HG03432 (cell line): ENCODE measurements around the gene SPRR3.
"Not testable (repeated sequence)": the region's sequence is repeated elsewhere in the genome, so short reads cannot be mapped to it uniquely, and the experiment has no call there.

Source experiments
- ATAC-seq: cut with Tn5 transposase; IDR thresholded peaks from one replicate; pipeline ENCODE4 v1.9.1; 2021; ENCODE audit warnings: mild to moderate bottlenecking, moderate library complexity; ENCODE audit not compliant: unreplicated experiment

The SPRR3 gene

DNA sequence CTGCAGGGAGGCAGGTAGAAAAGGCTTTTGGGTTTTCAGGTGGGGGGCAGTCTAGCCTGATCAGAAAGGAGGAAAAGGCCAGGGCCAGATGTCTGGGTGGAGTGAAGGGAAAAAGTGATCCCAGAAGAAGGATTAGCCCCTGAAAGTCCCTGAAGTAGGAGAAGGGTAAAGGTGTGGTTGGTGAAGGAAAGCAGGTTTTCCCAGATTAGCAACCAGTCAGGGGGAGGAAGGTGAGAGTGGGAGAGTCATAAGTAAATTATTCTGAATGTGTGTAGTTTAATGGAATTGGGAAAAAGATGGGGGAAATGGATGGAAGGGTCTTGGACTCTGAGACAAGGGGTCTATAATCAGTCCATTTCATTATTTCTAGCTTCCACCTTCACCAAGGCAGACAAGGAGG, 18.3 kb upstream of the SPRR3 start:
- no peak for ATAC-seq

DNA sequence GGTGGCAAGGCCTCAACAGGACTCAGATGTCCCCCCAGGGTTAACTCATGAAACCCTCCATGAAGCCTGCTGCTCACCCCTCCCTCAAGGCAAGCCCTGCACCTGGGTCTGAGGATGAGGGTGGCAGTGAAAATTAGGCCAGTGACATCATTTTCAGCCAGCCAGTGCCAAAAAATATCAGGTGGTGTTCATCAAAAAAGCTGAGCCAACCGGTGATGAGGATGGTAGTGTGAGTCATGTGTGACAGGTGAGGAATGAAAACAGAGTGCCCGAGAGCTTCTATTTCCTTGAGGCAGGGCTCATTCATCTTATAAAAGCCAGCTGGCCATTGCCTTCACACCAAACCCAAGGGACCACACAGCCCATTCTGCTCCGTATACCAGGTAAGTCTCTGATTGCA, 17.8 kb upstream of the SPRR3 start, which contains the start of gene SPRR1A:
SPRR1A (plus strand) TSS at position 339 of the 400 bp plus-strand sequence. CDS start 1,150 bp downstream, outside the sequence.
- no peak for ATAC-seq

DNA sequence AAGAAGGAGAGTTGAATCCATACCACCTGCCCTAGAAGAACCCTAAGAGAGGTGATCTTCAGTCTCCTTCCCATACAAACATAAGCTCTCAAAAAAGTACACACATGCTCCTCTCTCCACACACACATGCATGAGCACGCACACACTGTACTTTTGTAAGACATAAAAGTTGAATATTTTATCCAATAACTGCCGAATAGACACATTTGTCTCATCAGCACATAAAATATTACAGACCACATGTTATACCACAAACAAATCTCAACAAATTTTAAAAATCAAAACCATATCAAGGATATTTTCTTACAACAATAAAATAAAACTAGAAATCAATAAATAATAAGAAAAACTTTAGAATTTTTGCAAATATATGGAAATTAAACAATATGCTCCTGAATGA, 15.0 kb upstream of the SPRR3 start:
- no peak for ATAC-seq

DNA sequence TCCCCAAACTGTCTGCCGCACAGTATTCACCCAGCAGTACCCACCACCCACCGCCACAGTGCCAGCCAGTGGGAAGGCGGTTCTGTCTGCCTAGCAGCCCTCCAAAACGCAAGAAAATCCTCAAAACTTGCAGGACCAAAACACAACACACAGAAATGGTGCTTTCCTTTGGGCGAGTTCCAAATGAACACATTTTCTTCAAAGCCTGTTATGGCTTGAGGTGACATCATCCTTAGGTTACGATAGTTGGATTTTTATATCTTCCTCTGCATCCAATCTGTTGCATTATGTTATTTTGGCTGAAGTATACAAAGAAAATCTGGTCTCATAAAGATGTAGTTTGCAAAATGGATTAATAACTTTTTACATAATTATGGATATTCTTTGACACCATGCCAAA, 8.4 kb upstream of the SPRR3 start:
- ATAC-seq = no peak

DNA sequence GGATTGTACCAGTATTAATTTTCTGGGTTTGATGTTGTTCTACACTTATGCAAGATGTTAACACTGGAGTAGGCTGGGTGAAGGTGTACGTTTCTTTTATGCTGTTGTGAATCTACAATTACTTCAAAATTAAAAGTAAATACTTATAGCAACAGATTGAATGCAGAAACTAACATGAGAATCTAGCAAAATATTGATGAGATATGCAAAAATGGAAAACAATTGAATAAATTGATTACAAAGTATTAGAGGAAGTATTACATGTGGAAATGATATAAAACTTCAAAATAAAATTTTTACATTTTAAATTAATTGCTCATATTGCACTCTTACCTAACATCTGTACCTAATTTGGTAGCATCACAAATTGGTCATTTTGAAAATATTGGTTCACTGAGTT, 5.7 kb upstream of the SPRR3 start:
- no peak for ATAC-seq

DNA sequence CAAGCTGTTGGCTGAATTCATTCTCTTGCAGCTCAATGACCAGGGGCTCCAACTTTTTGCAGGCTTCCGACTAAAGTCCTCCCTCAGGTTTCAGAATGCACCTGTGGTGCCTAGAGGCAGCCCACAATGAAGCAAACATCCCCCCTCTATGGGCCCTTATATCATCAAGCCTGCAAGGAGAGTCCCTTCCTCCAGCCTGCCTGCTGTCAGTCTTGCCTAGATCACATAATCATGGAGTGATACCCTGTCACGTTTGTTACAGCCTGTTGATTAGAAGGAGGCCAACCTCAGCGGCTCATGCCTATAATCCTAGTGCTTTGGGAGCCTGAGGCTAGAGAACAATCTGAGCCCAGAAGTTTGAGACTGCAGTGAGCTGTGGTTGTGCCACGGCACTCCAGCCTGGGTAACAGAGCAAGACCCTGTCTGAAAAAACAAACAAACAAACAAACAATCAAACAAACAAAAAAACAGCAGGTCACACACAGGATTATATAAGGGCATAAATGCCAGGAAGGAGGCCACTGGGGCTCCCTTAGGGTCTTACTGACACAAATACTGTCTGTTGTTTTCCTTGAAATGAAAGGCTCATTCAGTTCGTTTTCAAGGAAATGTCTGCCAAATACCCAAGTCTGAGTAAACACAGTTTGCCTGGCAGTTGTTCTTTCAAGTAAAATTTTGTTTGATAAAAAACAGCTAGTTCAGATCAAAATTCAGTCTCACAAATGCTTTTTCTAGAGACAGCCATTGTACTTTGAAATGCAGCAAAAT, 4.7 kb upstream of the SPRR3 start:
- no peak for ATAC-seq

DNA sequence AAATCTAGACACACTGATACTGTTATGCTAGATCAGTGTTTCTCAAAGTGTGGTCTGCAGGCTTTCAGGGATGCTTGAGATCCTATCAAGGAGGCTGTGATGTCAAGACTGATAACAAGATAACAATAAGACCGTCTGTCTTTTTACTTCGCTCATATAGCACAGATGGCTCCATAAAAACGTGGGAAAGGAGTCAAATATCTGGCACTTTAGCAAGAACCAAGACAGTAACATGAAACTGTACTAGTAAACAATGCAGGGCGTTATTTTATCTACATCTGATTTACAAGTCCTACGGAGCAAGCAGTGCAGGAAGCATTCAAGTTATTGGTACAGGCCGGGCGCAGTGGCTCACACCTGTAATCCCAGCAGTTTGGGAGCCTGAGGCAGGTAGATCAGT, 3.6 kb upstream of the SPRR3 start:
- no peak for ATAC-seq

DNA sequence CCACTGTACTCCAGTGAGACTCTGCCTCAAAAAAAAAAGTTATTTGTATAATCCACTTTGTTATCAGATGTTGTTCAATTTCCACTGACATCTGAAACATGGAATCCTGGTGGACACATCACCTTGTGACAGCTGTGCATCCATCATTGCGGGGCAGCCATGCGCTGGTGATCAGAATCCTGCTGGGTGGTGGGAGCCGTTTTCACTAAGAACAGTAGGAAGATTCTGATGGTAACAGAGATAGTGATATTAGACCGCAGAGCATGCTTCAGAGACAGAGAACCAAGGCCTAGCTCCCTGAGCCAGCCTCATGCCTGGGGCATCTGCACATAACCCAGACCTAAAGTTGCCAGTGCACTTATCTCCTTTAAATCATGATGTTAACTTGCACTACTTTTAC, 3.1 kb upstream of the SPRR3 start:
- no peak for ATAC-seq

DNA sequence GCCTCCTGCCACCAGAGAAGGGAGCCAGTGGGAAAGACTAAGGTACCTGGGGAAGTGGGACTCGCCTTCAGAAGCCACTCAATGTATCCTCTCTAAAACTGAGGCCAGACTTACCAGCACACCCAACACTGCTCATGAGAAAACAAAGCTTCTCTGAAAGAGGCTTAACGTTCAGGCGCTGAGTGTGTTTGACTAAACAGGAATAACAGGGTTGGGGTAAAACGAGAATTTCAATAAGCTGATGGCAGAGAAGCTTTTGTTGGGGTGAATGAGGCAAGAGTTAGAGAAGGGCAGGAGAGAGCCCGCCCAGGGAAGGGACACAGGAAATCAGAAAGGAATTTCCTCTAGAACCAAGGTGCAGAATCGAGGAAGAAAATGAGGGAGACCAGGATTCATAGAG, 1.7 kb upstream of the SPRR3 start:
- no peak for ATAC-seq

DNA sequence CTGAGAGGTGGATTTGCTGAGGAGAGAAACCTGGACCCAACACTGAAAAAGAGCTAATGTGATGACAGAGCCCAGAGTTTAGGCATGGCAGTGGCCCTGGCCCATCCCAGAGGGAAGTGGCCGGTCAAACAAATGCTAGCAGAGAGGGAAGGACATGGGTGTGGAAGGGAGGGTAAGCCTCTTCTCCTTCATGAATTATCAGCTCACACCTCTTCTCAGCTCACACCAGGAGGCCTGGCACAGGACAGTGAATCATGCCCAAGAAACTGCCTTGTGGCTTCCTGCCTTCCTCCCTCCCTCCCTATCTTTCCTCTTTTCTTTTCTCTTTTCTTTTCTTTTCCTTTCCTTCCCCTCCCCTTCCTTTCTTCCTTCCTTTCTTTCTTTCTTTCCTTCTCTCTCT, 1.3 kb upstream of the SPRR3 start:
- ATAC-seq = no peak

DNA sequence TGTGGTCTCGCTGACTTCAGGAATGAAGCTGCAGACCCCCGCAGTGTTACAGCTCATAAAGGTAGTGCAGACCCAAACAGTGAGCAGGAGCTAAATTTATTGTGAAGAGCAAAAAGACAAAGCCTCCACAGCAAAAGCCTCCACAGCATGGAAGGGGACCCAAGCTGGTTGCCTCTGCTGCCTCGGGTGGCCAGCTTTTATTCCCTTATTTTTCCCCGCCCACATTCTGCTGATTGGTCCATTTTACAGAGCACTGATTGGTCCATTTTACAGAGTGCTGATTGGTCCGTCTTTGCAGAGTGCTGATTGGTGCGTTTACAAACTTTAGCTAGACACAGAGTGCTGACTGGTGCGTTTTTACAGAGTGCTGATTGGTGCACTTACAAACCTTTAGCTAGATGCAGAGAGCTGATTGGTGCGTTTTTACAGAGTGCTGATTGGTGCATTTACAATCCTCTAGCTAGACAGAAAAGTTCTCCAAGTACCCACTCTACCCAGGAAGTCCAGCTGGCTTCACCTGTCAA, 9.7 kb downstream of the SPRR3 start:
- ATAC-seq = not testable (repeated sequence)

DNA sequence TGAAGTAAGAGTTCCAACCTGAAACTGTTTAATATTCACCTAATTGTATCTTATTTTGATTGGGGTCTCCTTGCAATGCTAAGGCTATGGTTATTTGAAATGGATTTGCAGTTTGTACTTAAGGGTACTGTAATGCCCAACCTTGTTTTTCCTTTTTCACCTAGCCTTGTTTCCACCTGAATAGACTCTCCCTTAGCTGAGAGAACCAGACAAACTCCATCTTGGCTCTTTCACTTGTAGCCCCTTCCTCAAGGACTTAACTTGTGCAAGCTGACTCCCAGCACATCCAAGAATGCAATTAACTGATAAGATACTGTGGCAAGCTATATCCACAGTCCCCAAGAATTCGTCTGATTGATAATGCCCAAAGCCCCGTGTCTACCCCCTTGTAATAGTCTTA, 20.3 kb downstream of the SPRR3 start:
- ATAC-seq = not testable (repeated sequence)

DNA sequence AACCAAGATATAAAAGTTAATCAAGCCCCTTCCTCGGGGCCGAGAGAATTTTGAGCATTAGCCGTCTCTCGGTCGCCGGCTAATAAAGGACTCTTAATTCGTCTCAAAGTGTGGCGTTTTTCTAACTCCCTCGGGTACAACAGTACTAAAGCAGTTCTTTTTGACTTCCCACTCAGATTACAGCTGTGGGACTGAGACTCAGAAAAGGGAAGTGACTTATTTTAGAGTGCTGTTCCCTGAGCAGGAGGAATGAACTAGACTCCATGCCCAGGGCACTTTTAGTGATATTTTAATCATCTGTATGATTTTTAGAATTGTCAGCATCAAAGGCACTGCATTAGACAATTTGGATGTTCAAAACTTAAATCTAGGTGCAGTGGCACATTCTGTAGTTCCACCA, 20.8 kb downstream of the SPRR3 start:
- ATAC-seq = not testable (repeated sequence)

DNA sequence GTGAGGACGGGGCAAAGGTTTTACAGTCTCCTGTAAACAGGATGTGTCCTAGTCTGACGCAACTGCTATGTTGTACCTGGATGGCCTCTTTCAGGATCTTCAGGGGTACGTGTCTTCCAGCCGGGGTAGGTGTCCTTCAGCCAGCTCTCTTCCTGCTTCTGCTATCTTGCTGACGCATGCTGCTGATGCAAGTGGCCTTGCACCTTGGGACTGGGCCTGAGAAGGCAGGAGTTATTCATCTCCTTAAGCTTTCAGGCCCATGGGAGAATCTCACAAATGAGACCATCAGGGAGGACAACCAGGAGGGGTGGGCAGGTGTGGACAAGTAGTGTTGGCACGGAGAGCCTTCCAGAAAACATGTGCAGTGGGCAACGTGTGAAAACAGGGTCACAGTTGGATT, 21.6 kb downstream of the SPRR3 start:
- ATAC-seq = no peak

DNA sequence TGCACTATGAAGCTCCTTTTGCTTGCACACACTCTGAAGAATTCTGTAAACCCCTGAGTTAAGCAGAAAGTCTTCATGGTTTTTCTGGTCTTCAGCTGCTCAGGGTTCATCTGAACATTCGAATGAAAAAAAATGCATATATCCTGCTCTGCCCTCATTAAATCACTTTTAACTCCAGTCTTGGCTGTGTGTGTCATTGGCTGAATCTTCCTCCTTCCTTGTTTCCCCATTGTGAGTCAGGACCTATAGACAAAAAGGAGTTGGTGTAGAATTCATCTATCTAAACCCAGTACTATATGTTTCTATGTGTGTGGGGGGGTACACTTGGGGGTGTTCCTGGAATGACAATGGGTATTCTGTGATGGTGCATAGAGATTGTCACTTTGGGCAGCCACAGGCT, 22.9 kb downstream of the SPRR3 start:
- ATAC-seq = no peak

DNA sequence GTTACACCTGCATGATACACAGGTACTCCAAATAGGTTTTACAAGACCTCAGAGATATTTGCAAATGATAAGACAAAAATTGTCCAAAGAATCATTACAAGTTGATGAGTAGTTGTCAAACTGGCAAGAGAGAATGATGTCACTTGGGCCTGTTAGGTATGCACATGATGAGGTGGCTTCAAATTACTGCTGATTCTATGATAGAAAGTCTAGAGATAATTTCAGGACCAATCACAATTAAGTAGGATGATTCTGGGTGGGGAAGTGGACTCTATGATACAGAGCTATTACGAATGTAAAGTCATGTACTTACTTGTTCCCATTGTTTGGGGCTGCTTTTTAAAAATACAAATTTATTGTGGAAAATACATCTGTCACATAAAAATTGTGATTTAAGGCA, 24.2 kb downstream of the SPRR3 start:
- no peak for ATAC-seq

DNA sequence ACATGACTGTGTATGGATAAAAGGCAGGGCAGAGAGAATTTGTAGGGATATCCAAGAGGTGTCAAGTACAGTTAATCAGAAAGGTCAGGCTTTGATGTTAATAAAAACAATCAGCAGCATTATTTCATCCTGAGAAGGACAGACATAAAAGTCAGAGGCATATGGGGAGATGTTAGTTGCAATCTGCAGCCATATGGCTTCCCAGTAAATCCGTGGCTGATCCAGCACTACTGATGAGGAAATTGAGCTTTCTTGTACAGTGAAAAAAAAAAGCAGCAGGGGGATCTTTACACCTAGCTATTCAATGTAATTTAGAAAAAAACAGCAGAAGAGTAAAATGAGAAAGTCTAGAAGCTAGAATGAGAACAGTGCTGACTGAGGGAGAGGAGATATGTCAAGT, 27.2 kb downstream of the SPRR3 start:
- no peak for ATAC-seq

DNA sequence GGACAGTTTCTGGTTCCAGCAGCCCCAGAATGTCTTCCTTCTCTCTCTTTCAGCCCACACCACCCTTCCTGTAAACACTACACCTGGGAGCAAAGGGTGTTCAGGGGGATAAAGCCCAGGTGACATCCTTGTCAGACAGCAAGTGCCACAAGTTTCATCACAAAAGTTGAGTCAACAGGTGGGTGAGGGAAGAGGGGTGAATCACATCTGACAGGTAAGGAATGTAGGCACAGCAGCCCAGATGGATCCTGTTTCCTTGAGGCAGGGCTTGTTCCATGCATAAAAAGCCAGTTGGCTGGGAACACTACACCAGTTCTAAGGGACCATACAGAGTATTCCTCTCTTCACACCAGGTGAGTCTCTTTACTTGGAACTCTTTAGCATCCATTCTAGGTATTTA, 29.3 kb downstream of the SPRR3 start, which contains the start of gene SPRR1B:
SPRR1B (plus strand) TSS at position 309 of the 400 bp plus-strand sequence. CDS start 1,143 bp downstream, outside the sequence.
- no peak for ATAC-seq

DNA sequence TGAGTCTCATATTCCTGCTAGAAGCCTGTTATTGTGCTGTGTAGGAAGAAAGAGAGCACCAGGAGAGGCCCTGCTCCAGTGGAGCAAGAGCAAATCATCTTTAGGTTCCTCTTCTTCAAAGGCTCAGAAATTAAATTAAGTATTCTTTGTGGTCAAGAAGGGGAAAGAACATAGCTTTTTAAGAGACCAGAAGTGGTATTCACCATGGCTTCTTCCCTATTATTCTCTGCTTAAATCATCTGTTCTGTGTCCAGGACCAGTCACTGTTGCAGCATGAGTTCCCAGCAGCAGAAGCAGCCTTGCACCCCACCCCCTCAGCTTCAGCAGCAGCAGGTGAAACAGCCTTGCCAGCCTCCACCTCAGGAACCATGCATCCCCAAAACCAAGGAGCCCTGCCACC, 30.5 kb downstream of the SPRR3 start:
- ATAC-seq = no peak

DNA sequence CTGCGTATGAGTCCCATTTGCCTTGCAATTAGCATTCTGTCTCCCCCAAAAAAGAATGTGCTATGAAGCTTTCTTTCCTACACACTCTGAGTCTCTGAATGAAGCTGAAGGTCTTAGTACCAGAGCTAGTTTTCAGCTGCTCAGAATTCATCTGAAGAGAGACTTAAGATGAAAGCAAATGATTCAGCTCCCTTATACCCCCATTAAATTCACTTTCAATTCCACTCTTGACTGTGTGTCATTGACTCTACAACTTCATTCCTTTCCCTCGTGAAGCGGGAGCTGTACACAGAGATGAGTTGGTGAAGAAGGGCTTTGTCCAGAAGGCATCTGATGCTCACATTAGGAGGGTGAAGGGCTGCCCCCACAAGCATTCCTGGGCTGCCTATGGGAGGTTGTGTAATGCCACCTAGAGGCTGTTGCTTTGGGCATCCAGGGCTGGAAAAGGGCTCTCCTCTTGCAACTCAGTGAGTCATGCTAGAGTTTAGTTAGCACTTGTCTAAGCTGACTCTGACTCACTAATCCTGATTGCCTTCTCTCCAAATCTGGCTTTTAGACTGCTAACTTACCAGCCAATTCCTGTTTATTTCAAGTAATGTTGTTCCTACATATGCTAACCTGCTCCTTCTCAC, 31.2 kb downstream of the SPRR3 start:
- ATAC-seq = no peak

DNA sequence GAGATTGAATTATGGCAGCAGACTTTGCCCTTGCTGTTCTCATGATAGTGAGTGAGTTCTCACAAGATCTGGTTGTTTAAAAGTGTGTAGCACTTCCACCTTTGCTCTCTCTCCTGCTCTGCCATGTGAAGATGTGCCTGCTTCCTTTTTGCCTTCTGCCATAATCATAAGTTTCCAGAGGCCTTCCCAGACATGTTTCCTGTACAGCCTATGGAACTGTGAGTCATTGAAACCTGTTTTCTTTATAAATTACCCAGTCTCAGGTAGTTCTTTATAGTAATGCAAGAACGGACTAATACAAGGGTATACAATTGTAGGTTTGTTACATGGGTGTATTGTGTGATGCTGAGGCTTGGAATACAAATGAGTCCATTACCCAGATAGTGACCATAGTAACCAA, 33.7 kb downstream of the SPRR3 start:
- no peak for ATAC-seq

DNA sequence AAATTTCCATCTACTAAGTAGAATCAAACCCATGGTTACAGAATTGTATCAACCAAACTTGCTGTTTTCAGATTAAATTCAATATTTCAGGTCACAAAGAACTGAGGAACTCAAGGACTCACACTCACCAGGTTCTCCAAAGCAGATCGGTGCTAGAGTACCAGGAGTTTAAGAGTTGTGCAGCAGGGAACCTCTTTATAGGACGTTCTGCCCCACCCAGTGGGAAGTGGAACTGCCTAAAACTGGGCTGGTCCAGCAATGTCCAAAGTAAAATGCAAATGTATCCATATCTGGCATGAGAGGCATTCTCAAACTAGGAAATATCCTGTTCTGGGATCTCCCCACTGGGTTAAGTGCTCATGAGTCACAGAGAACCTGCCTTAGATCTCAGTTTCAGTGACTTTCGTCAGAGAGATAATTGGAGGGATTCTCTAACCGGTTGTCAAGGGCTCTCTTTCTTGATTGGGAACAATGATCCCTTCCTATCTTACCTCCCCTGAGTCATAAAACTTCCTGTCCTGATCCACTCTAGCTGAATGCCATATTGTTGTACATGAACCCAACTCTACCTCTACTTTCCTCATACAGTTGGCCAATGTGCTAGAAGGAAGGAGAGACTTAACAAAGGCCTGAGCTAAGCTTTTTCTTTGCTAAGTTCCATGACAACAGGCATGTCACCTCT, 39.5 kb downstream of the SPRR3 start, which contains the start of gene SPRR2D:
SPRR2D (minus strand) TSS at position 171 of the 682 bp plus-strand sequence. CDS start 774 bp downstream, outside the sequence.
- ATAC-seq = no peak
